Fibroblast of the aortic adventitia (primary cell): ENCODE data around the gene GSTCD. TPM values are rescaled to one million over a fixed set of nuclear protein-coding genes. Genes with fewer than 3 reads are reported as not detected.

Experiments used
- DNase-seq: peaks from one replicate; pipeline ENCODE4 v3.0.0-alpha.2; 2010; ENCODE audit warnings: low read depth
- H3K4me3 ChIP-seq: 2 replicates; pipeline ENCODE4 v1.5.1; 2011; ENCODE audit warnings: low read depth, mild to moderate bottlenecking, control low read depth, low read length, moderate library complexity
- CTCF ChIP-seq: IDR thresholded peaks from 2 replicates; pipeline ENCODE4 v1.5.1; 2011; ENCODE audit warnings: mild to moderate bottlenecking, low read length, control low read depth, inconsistent platforms; ENCODE audit not compliant: insufficient read depth
- total RNA-seq: library from RNA; depleted of rRNA; stranded (reverse); fragments of >200 nt; gene quantifications from 2 replicates; pipeline ENCODE4 v1.2.3, GENCODE V29; 2012; ENCODE audit warnings: low replicate concordance

The GSTCD gene
- total RNA-seq, 1 donor: 21.0 TPM

GRCh38 chr4:105808030-105808749, 99.6 kb downstream of the GSTCD start:
- no peak for TF ChIP-seq CTCF
- no peak for DNase-seq
- no peak overlapping the region for H3K4me3 ChIP-seq

DNA sequence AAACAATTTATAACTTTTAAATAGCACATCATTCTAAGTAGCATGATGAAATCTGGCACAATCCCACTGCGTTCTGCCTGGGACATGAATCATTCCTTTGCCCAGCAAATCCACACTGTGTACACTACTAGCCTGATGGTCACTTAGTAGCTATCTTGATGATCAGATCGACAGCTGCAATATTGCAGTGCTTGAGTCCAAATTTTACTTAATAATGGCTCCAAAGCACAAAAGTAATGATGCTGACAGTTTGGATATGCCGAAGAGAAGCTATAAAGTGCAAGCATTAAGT, 100.1 kb downstream of the GSTCD start:
- no peak for TF ChIP-seq CTCF
- DNase-seq: peak; percentile 86
- no peak overlapping the region for H3K4me3 ChIP-seq

DNA sequence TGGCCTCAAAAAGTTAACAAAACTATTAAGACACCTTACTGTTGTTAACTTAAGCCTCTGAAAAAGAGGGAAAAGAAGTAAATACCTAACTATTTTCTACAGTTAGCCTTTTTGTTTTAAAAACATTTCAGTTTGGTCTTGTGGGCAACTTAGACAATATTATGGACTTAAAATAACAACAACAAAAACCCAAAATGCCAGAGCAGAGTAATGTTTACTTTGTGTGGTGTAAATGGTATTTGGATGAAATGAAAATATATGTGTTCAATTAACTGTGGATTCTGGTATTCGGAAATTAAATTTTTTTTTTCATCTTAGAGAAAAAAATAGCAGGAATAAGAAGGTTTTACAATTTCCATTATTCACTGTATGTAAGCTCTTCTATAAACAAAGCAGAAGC, 107.1 kb downstream of the GSTCD start:
- no peak for DNase-seq
- H3K4me3 ChIP-seq: no peak overlapping the region
- no peak for TF ChIP-seq CTCF

DNA sequence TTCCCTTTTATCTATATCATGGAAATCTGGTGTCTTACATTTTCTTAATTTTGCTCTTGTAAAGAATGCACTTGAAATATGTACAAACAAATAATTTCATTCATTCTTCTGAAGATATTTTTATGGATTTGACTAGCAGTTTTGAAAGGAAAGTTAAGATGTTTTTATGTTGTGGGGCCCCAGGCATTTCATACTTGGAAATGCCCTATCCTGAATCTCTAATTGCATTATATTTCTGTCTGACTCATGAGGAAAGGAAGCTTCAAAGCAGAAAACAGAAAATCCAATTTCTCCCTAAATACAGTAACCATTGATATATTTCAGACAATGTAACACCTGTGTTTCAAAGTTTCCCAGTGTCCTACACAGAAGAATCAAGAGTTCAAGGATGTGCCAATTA, 113.5 kb downstream of the GSTCD start:
- TF ChIP-seq CTCF: no peak
- no peak overlapping the region for H3K4me3 ChIP-seq
- DNase-seq: no peak

DNA sequence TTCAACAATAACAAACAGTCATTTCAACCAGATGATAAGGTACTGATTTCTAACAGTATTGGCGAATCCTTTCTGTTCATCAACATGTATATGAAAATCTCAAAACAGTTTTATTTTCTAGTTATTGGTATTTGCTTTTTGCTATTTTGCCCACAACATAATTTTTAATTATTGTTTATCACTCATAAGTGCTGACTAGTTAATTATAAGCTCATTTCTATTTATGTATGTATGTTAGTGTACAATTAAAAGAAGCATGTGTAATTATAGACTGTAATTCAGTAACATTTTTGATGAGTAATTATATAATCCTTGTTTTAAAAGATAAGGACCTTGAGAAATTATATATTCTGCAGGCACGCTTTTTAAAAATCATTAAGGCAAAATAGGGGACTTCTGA, 119.5 kb downstream of the GSTCD start:
- TF ChIP-seq CTCF: no peak
- H3K4me3 ChIP-seq: no peak overlapping the region
- DNase-seq: no peak

GRCh38 chr4:105831189-105831588, 122.6 kb downstream of the GSTCD start:
- H3K4me3 ChIP-seq: no peak overlapping the region
- no peak for DNase-seq
- TF ChIP-seq CTCF: no peak

- no peak overlapping the region for H3K4me3 ChIP-seq
- no peak for TF ChIP-seq CTCF
- no peak for DNase-seq
These were observed 126.6 kb downstream of the GSTCD start for GRCh38 chr4:105835177-105835576.
